ENCODE data around the gene SYCP2L. TPM values are rescaled to one million over a fixed set of nuclear protein-coding genes. Genes with fewer than 3 reads are reported as not detected.

The SYCP2L gene
- total and polyA plus RNA-seq, 2 donors (not counting 1 experiment from before 2014, with no cell fraction given) = 0.19 TPM; not detected in 1

DNA sequence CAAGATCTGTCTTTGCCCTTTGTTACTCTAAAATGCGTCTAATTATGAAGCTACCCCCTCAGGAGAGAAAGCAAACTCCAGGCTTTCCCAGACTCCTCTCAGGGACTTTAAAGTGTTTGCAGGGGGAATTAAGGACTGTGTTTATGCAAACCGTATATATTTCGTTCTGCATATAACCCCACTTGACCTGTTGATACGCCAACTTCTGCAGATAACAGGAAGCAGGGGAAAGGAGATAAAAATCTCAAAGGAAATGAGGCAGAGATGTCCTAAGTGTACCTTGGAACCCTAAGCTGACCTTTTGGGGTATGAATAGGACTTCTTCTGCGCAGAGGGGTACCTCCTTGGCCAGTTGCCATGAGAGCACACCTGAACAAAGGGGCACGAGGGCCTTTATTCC lies 8.1 kb downstream of the SYCP2L start:
- no peak overlapping the region for H3K4me3 Mint-ChIP-seq
- Histone ChIP-seq H3K9ac (ENCODE audit: low read length) (no peak overlapping the region), H3K27me3 (replicated peaks in 1 of 4; ENCODE audit: control extremely low read depth in 1 of 4, control insufficient read depth in 3 of 4, insufficient read depth in 4 of 4, low read length in 3 of 4) (peaks cover 0 to 14% (median 1%) of the 10 kb centered on the region in 4 experiments), H3K27ac (ENCODE audit: low read length in 2 of 2) (no peak overlapping the region), H2AFZ (ENCODE audit: insufficient read depth, low read depth, low read length, poor library complexity, severe bottlenecking) (no peak overlapping the region), H3K4me3 (ENCODE audit: control extremely low read depth in 1 of 5, extremely low read depth in 1 of 5, insufficient read depth in 1 of 5, low read depth in 2 of 5, low read length in 4 of 5) (no peak overlapping the region), H3K79me2 (ENCODE audit: control insufficient read depth, insufficient read depth, low read length) (no peaks in the 10 kb centered on the region), H4K20me1 (ENCODE audit: control insufficient read depth, insufficient read depth, low read length, poor library complexity, severe bottlenecking) (no peaks in the 10 kb centered on the region), H3K9me3 (ENCODE audit: control extremely low read depth in 1 of 3, control insufficient read depth in 2 of 3, insufficient read depth in 1 of 3, low read length in 2 of 3) (no peaks in the 10 kb centered on the region), H3K4me1 (ENCODE audit: control insufficient read depth in 2 of 2, insufficient read depth in 2 of 2, low read length in 2 of 2) (no peaks in the 10 kb centered on the region), H3K36me3 (replicated peaks in 1 of 2; ENCODE audit: control extremely low read depth in 1 of 2, control insufficient read depth in 1 of 2, extremely low read depth in 1 of 2, insufficient read depth in 2 of 2, low read length in 1 of 2) (no peaks in the 10 kb centered on the region), H3K4me2 (replicated peaks; ENCODE audit: low read depth, low read length, poor library complexity, severe bottlenecking) (no peak overlapping the region)
- POLR2A ChIA-PET = no interaction called here
- no peak overlapping the region for H3K27ac Mint-ChIP-seq
- WGBS (ENCODE audit: insufficient coverage) = 50% methylated on average over 2 of the region's 6 CpGs
- H3K9me3 Mint-ChIP-seq (ENCODE audit: insufficient read depth) = peaks cover 3% of the 10 kb centered on the region
- H3K4me1 Mint-ChIP-seq = peaks cover 4% of the 10 kb centered on the region
- no peak for DNase-seq
- intact Hi-C loops (cut with micrococcal nuclease) = no loop called here
- no peak for TF ChIP-seq EZH2 (IDR thresholded peaks at IDR 0.05; ENCODE audit: borderline replicate concordance, insufficient read depth, low read depth, low read length, poor library complexity, severe bottlenecking)
- TF ChIP-seq CTCF (IDR thresholded peaks at IDR 0.05) = no peak
- no peak for ATAC-seq (ENCODE audit: low read depth)
- H3K27me3 Mint-ChIP-seq = peaks cover 24% of the 10 kb centered on the region
- CTCF ChIA-PET = no interaction called here

DNA sequence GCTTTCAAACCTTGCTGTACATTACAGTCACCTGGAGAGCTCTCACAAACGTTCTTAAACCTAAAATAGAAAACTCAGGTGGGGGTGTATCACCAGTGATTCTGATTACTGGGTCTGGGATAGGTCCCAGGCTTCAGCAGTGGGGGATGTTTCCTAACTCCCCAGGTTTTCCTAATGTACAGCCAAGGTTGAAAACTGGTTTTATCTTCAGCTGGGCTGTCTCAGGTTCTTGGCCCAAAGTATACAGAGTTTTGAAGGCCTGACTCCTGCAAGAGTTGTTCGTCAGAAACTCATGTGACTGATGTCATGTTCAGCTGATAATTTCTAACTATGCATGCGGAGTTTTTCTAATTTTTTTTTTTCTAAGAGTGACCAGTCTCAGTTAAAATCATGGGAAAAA lies 9.8 kb downstream of the SYCP2L start:
- Mint-ChIP-seq H3K4me3 (no peak overlapping the region), H3K27me3 (peaks cover 22% of the 10 kb centered on the region), H3K4me1 (peaks cover 4% of the 10 kb centered on the region), H3K9me3 (ENCODE audit: insufficient read depth) (no peaks in the 10 kb centered on the region), H3K27ac (no peak overlapping the region)
- Histone ChIP-seq H3K27ac (ENCODE audit: low read length in 2 of 2) (no peak overlapping the region), H3K4me1 (ENCODE audit: control insufficient read depth in 2 of 2, insufficient read depth in 2 of 2, low read length in 2 of 2) (peaks cover 5% of the 10 kb centered on the region in 2 donors), H3K9ac (ENCODE audit: low read length) (no peak overlapping the region), H3K9me3 (ENCODE audit: control extremely low read depth in 1 of 3, control insufficient read depth in 2 of 3, insufficient read depth in 1 of 3, low read length in 2 of 3) (peaks cover 0 to 5% (median 0%) of the 10 kb centered on the region in 3 donors), H4K20me1 (ENCODE audit: control insufficient read depth, insufficient read depth, low read length, poor library complexity, severe bottlenecking) (no peaks in the 10 kb centered on the region), H3K79me2 (ENCODE audit: control insufficient read depth, insufficient read depth, low read length) (no peaks in the 10 kb centered on the region), H3K4me3 (ENCODE audit: control extremely low read depth in 1 of 5, extremely low read depth in 1 of 5, insufficient read depth in 1 of 5, low read depth in 2 of 5, low read length in 4 of 5) (no peak overlapping the region), H3K4me2 (replicated peaks; ENCODE audit: low read depth, low read length, poor library complexity, severe bottlenecking) (no peak overlapping the region), H2AFZ (ENCODE audit: insufficient read depth, low read depth, low read length, poor library complexity, severe bottlenecking) (no peak overlapping the region), H3K36me3 (replicated peaks in 1 of 2; ENCODE audit: control extremely low read depth in 1 of 2, control insufficient read depth in 1 of 2, extremely low read depth in 1 of 2, insufficient read depth in 2 of 2, low read length in 1 of 2) (no peaks in the 10 kb centered on the region), H3K27me3 (replicated peaks in 1 of 4; ENCODE audit: control extremely low read depth in 1 of 4, control insufficient read depth in 3 of 4, insufficient read depth in 4 of 4, low read length in 3 of 4) (peaks cover 0 to 13% (median 1%) of the 10 kb centered on the region in 4 experiments)
- ChIA-PET POLR2A (no interaction called here), CTCF (interaction anchor here (0.6 kb wide), 1 partner anchor 1839 kb away, joined by 3 read pairs; no protein-coding TSS in a partner anchor)
- TF ChIP-seq CTCF (IDR thresholded peaks at IDR 0.05) = no peak
- no peak for TF ChIP-seq EZH2 (IDR thresholded peaks at IDR 0.05; ENCODE audit: borderline replicate concordance, insufficient read depth, low read depth, low read length, poor library complexity, severe bottlenecking)
- WGBS (ENCODE audit: insufficient coverage) = 88% methylated on average over 1 of the region's 3 CpGs
- ATAC-seq (ENCODE audit: low read depth) (no peak), DNase-seq (no peak)
- intact Hi-C loops (cut with micrococcal nuclease) = no loop called here

All from B cell (primary cell).